ENCODE results near the gene SLC4A7.

Gene SLC4A7

GRCh38 chr3:27391796-27392195 is 92.4 kb downstream of the SLC4A7 start:
- Histone ChIP-seq H3K4me2 (ENCODE audit: low read length) (no peak overlapping the region), H3K27me3 (ENCODE audit: control insufficient read depth, low read length) (no peaks in the 10 kb centered on the region), H3K4me1 (ENCODE audit: control insufficient read depth, low read length) (no peaks in the 10 kb centered on the region), H3K79me2 (ENCODE audit: control insufficient read depth, low read length) (no peaks in the 10 kb centered on the region), H3K36me3 (ENCODE audit: control insufficient read depth, low read length) (peaks cover 62% of the 10 kb centered on the region), H3F3A (ENCODE audit: control insufficient read depth, insufficient read depth) (no peaks in the 10 kb centered on the region; the same call in 1 of the 2 replicates), H3K27ac (ENCODE audit: low read depth, low read length) (no peak overlapping the region), H3K9me2 (replicated peaks; ENCODE audit: control insufficient read depth, low read length) (no peaks in the 10 kb centered on the region), H3K4me3 (ENCODE audit: low read length) (no peak overlapping the region), H4K20me1 (ENCODE audit: control insufficient read depth, insufficient read depth, low read depth, low read length) (no peaks in the 10 kb centered on the region; the same call in 1 of the 2 replicates), H3K9me3 (ENCODE audit: control insufficient read depth, insufficient read depth, low read length) (no peaks in the 10 kb centered on the region)
- TF ChIP-seq CTCF (IDR thresholded peaks at IDR 0.05; ENCODE audit: low read depth, low read length, poor library complexity, severe bottlenecking) (no peak), EZH2phosphoT487 (IDR thresholded peaks at IDR 0.05; ENCODE audit: borderline replicate concordance, low read length) (no peak)

- Histone ChIP-seq H3K36me3 (ENCODE audit: control insufficient read depth, low read length) (peaks cover 79% of the 10 kb centered on the region), H3K27ac (ENCODE audit: low read depth, low read length) (no peak overlapping the region), H3K9me3 (ENCODE audit: control insufficient read depth, insufficient read depth, low read length) (no peaks in the 10 kb centered on the region), H3K4me2 (ENCODE audit: low read length) (no peak overlapping the region), H3K27me3 (ENCODE audit: control insufficient read depth, low read length) (no peaks in the 10 kb centered on the region), H3F3A (ENCODE audit: control insufficient read depth, insufficient read depth) (no peaks in the 10 kb centered on the region; the same call in 1 of the 2 replicates), H3K79me2 (ENCODE audit: control insufficient read depth, low read length) (no peaks in the 10 kb centered on the region), H4K20me1 (ENCODE audit: control insufficient read depth, insufficient read depth, low read depth, low read length) (no peaks in the 10 kb centered on the region), H3K9me2 (replicated peaks; ENCODE audit: control insufficient read depth, low read length) (no peaks in the 10 kb centered on the region), H3K4me1 (ENCODE audit: control insufficient read depth, low read length) (no peaks in the 10 kb centered on the region), H3K4me3 (ENCODE audit: low read length) (no peak overlapping the region)
- TF ChIP-seq EZH2phosphoT487 (IDR thresholded peaks at IDR 0.05; ENCODE audit: borderline replicate concordance, low read length) = no peak
- no peak for TF ChIP-seq CTCF (IDR thresholded peaks at IDR 0.05; ENCODE audit: low read depth, low read length, poor library complexity, severe bottlenecking)
These were observed 96.6 kb downstream of the SLC4A7 start for GRCh38 chr3:27387625-27388024.

- H3K9me2 ChIP-seq (replicated peaks; ENCODE audit: control insufficient read depth, low read length) = no peaks in the 10 kb centered on the region
- no peaks in the 10 kb centered on the region; the same call in 1 of the 2 replicates for H3F3A ChIP-seq (ENCODE audit: control insufficient read depth, insufficient read depth)
- H3K79me2 ChIP-seq (ENCODE audit: control insufficient read depth, low read length) = no peaks in the 10 kb centered on the region
- H3K27ac ChIP-seq (ENCODE audit: low read depth, low read length) = no peak overlapping the region
- no peak overlapping the region for H3K4me2 ChIP-seq (ENCODE audit: low read length)
- H3K4me3 ChIP-seq (ENCODE audit: low read length) = no peak overlapping the region
- no peaks in the 10 kb centered on the region for H3K27me3 ChIP-seq (ENCODE audit: control insufficient read depth, low read length)
- H4K20me1 ChIP-seq (ENCODE audit: control insufficient read depth, insufficient read depth, low read depth, low read length) = no peaks in the 10 kb centered on the region
- H3K36me3 ChIP-seq (ENCODE audit: control insufficient read depth, low read length) = peaks cover 77% of the 10 kb centered on the region
- no peaks in the 10 kb centered on the region for H3K9me3 ChIP-seq (ENCODE audit: control insufficient read depth, insufficient read depth, low read length)
- TF ChIP-seq CTCF (IDR thresholded peaks at IDR 0.05; ENCODE audit: low read depth, low read length, poor library complexity, severe bottlenecking) = no peak
- TF ChIP-seq EZH2phosphoT487 (IDR thresholded peaks at IDR 0.05; ENCODE audit: borderline replicate concordance, low read length) = no peak
- H3K4me1 ChIP-seq (ENCODE audit: control insufficient read depth, low read length) = no peaks in the 10 kb centered on the region
These were observed 98.7 kb downstream of the SLC4A7 start for GRCh38 chr3:27385504-27385903.

Measured in DOHH2 (cell line).